ENCODE data around the gene JPH2.

The JPH2 gene

DNA sequence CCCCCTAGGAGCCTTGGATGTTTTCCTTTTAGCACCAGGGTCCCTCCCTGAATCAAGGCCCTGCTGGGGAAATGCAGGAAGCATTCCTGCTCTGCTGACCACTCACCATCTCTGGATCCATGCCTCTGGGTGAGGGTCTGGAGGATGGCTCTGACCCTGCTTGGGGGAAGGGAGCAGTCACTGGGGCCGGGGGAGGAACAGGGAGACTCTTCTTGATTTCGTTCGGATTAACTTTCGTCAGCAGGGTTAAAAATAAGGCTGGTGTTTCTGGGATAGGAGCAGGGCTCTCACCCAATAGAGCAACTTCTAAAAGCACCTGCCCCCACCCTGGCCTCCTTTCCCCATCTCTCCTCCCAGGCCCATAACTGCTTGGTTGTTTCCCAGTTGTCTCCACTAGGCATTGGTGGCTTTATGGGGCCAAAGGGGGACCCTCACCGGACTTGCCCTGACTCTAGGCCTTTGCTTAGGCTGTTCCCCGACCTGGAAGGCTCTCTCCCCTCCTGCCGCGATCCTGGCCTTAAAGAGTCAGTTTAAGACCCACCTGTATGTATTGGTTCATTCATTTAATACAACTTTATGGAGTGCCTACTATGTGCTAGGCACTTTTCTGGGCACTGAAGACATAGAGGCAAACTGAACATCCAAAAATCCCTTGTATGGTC lies 63.0 kb downstream of the JPH2 start:
- no peak for DNase-seq

- no peak for DNase-seq
These were observed 63.7 kb downstream of the JPH2 start for GRCh38 chr20:44123251-44123650.

DNA sequence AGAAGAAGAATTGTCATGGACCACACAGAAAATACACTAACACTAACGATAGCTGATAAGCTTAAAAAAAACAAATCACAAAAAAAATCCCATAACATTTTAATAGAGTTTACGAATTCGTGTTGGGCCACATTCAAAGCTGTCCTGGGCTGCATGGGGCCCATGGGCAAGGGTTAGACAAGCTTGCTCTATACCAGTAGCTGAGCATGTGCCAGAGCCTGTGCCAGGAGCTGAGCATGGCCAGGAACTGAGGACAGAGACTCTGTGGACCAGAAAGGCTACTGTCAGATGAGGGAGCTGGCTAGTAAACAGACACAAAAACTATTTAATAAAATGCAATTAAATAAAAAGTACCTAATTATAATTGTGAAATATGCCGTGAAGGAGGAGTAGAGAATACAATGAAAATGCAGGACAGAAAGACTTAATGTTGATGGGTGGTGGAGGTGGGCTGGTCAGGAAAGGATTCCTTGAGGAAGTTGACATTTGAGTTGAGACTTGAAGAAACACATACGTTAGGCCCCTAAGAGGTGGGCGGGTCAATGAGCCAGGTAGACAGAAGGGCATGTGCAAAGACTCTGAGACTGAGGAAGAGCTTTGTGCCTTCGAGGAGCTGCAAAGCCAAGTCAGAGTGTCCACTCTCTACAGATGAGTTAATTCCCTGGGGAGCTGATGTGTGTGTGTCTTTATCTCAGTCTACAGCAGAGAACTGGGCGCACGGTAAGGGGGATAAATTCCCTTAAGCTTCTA lies 66.1 kb downstream of the JPH2 start:
- no peak for DNase-seq

DNA sequence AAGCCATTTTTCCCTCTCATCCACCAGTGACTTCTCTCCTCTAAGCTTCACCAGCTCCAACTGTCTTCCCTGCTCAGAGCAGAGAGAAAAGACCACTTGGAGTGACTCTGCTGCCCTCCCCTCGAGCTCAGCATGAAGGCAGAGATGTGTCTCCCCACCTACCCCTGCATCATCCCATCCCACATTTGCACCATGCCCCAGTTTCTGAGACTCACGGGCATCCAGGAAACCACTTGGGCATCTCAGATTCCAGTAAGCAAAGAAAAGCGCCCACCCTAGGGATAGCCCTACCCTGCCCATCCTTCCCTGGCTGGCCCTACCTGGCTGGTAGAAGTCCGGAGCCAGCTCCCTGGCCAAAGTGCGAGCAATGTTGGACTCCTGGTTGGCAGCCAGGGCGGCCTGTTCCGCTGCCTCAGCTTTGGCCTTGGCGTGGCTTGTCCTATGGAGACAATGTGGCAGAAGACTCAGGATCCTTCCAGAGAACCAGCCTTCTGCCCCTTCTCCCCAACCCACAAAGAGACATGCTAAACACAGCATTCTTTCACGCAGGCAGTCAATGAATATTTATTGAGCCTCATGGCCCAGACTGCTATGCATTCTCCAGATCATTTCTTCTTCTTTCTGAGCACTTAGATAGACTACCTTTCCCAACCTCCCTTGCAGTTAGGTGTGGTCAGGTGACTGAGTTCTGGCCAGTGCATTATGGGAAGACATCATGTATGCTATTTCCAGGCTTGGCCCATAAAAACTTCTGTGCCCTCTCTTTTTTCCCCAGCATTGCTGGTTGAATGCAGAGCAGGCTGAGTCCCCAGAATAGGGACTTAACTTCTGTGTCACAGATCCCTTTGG lies 68.6 kb downstream of the JPH2 start:
- no peak for DNase-seq

- DNase-seq: no peak
These were observed 69.4 kb downstream of the JPH2 start for GRCh38 chr20:44117296-44118184.

GRCh38 chr20:44115762-44116644 lies 71.0 kb downstream of the JPH2 start:
- DNase-seq: no peak

DNA sequence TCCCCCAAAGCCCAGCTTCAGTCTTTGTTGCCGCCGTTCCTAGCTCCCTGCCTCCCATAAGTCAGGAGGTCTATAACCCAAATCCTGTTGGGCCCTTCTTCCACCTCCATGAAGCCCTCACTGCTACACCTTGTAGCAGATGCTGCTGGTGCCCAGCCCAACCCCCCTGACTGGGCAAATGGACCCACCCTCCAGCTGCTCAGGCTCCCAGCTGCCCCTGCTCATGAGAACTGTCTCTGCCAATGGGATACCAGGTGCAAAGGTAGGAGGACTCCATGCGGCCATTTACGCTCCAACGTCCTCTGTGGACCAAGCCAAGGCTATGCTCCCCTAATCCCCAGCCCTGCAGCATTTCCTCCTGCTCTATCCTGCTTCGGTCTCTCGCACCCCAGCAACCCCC lies 71.8 kb downstream of the JPH2 start:
- no peak for DNase-seq

DNA sequence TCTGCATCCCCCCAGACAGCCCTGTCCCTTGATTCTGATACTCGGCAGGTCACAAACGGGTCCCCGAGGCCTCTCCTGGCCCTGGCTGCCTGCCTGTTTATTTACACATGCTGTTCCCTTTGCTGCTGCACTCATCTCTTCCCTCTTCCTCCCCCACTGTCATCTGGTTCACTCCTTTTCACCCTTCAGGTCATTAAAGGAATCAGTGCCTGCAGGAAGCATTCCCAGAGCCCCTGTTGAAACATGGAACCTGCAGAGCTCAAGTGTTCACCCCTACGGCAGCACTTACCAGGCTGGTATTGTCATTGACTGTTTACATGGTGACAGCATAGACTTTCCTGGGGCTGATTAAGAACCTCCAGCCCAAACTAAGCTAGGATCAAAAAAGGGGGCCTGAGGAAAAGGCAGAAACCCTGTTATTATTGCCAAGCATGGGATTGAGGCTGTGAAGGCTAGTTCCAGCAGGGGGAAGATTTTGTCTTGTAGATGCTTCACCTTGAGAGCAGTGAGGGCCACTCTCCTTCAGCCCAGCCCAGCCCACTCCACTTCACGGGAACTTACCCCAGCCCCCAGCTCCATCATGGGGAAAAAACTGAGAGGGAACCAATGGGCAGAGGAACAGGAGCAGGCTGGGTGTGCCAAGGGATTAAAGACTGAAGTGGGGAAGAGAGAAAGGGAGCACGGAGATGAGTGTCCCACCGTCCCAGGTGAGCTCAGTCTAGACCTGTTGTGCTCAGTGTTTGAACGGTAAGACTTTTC lies 73.2 kb downstream of the JPH2 start:
- DNase-seq: no peak

DNA sequence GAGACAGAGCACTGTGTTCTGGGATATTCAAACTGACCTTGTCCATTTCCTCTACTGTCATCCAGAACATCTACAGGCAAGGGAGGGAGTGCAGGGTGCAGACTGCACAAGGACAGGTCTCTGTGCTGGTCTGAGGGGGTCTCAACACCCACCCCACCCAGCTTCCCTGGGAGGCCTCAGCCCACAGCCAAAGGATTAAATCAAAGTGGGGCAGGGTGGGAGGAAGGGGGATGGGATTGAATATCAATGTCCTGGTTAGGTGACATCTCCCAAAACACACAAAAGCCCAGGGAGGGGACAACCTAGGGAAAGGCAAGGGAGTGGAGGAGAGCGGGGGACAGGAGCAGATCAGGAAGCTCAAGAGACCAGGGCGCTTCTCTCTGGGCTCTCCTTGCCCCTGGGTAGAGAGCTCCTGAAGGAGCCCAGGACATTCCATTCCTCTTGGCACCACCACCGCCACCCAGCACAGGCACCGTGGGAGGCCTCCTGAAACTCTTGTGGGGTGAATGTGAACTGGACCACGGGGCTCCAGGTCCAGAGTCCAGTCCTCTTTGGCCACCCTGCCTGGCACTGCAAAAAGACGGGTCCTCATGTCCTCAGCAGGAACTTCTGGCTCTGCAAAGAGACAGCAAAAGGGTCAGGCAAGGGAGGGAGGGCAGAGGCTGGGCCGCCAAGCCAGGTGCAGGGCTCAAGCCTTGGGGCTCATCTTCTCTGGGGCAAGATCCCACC lies 73.9 kb downstream of the JPH2 start:
- no peak for DNase-seq

DNA sequence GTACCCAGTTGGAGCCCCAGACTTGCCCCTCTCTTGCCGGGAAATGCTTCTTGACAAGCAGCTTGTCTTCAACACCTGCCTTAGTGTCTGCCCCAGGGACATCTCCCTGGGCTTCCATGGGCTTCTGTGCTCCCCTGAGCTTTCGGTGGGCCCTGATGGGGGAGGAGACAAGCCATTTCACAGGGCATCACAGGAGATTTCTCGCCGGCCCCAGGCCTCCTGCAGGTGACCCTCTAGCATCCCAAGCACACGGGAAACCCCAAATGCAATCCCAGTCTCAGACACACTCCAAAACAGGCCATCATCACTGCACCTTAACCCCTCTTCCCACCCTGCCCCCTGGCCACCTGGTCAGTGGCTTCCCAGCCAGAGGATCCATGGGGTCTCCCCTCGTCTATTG lies 74.5 kb downstream of the JPH2 start:
- no peak for DNase-seq

DNA sequence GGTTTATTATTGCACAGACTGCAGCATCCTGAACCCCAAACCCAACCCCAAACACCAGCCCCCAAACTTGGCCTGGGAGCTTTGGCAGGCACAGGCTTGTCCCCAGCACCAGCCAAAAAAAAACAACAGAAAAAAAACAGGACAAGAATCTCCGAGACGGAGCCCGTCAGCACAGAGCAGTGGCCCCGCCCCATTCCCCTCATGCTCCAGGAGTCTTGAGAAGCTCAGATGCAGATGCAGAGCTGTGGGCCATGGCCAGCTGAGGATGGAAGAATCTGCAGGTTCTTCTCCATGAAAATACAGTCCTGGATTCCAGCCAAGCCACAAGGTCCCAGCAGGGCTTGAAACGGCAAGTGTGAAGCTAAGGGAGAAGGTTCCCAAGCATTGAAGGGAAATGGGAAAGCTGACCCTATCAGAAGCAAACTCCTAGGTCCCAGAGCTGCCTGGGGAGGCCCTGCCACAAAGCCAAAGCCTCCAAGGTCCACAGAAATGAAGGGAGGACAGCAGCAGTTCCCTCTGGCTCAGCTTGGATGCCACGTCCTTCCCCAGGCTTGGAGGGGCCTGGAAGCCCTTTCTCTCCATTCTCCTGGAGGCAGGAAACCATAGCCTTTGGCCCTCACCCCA lies 75.2 kb downstream of the JPH2 start:
- DNase-seq: no peak

GRCh38 chr20:44110816-44111568 lies 76.0 kb downstream of the JPH2 start:
- DNase-seq: no peak

- no peak for DNase-seq
These were observed 77.0 kb downstream of the JPH2 start for GRCh38 chr20:44109951-44110361.

- DNase-seq: no peak
These were observed 80.4 kb downstream of the JPH2 start for GRCh38 chr20:44106615-44107014.

DNA sequence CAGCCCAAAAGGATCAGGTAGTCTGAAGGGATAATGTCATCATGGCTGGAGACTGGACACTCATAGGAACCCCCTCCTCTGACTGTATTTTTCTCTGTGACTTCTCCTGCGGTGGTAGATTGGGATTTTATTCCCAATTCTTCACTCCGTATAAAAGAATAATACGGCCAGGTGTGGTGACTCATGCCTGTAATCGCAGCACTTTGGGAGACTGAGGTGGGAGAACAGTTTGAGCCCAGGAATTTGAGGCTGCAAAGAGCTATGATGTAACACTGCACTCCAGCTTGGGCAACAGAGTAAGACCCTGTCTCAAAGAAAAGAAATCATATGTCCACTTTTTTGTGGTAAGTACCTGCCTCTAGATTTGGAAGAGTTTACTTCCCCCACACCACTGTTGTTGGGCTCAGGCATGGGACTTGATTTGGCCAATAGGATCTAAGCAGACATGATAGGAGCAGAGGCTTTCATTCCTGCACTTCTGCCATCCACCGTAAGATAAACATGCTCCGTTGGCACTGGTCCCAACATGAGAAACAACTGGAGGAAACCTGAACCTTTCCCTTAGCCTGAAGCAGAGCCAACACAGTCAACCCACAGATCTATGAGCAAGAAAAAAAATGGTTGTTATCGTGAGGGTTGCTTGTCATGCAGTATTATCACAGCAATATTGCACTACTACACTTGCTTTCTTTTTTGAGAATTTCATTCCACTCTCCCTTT lies 82.0 kb downstream of the JPH2 start:
- DNase-seq: no peak

DNA sequence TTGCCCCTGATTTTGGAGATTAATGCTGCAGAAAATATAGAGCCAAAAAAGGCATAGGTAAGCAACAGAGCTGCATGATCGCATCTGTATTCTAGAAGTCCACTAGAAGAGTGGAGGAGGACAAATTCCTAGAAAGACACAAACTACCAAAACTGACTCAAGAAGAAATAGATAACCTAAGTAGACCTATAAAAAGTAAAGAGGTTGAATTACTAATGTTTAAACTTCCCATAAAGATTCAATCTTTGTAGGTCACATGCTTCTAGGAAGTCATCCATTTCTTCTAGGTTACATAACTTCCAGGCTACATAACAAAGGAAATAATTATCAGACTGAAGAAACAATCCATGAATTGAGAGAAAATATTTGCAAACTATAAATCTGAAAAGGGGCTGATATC lies 84.4 kb downstream of the JPH2 start:
- DNase-seq: no peak

DNA sequence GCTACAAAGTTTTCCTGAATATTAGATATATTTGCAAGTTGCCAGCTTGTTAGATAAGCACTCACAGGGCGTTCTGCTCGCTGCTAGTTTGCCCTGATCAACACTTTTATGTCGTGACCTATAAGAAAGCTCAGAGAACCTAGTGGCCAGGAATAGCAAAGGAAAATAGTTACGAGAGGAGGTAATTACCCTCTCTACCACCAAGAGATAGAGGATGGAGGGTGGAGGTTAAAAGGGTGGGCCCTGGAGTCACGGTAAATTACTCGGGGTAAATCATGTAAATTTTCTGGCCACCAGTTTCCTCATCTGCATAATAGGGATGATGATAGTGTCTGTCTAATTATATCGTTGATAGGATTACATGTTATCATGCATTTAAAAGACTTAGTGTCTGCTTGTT lies 87.2 kb downstream of the JPH2 start:
- DNase-seq: no peak

DNA sequence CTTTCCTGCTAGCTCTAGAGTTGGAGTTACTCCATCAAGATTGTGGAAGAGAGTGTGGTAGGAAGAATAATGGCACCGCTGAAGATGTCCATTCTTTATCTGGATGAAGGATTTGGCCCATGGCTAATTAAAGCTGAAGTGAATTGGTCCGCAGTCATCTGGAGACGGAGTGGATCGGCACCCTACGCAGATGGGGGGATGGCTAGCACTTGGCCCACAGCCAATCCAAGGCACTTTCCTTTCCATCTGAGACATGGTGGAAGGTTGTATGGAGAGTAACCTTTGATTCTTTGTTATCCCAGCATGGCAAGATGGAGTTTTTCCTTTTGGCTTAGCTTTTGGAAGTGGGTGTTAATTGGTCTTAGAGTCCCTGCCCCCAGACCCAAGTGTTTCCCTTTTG lies 88.3 kb downstream of the JPH2 start:
- no peak for DNase-seq
